Measurements from ENCODE around the gene SYT12.
"Not testable (repeated sequence)": the region's sequence is repeated elsewhere in the genome, so short reads cannot be mapped to it uniquely, and the experiment has no call there.

Gene SYT12, protein sequence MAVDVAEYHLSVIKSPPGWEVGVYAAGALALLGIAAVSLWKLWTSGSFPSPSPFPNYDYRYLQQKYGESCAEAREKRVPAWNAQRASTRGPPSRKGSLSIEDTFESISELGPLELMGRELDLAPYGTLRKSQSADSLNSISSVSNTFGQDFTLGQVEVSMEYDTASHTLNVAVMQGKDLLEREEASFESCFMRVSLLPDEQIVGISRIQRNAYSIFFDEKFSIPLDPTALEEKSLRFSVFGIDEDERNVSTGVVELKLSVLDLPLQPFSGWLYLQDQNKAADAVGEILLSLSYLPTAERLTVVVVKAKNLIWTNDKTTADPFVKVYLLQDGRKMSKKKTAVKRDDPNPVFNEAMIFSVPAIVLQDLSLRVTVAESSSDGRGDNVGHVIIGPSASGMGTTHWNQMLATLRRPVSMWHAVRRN

DNA sequence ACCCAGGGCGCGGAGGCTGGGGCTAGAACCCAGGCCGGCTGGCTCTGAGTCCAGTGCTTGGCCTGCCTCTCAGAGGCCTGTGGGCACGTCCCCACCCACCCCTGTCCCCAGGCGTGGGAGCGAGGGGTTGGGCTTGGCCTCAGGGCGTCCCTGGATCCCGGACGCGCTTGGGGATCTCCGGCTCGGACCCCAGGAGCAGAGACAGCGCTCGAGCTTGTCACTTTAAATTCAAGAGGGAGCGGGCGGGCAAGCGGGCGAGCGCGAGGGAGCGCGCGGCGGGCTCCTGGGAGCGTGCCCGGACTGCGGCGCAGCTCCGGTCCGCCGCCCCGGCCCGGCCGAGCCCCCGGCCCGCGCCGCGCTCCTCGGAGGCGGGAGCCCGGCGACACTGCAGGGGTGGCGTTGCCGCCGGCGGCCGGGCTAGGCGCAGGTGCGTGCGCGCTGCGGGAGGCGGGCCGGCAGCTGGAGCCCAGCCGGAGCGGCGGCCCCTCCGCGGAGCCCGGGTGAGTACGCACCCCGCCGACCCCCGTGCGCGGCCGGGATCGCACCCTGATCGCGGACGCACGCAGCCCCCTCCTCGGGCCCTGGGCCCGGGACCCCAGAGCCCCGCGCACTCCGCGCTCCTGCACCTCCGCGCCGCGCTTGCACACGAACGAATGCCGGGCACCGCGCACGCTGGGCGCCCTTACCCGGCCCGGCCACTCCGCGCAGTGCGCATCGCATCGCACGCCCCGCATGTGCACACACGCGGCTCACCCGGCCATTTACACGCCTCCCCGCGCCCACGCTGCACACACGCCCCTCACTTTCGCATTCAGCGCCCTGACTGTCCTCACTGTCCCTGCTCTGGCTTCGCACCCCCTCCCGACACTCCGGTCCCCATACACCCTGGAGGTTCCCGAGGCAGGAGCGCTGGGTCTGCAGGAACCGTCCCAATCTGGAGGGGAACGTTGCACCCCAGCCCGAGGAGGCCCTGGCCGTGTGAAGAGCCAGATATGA lies at the start of gene SYT12:
Gene SYT12, plus strand, starts transcription at position 174 of the 996 bp plus-strand sequence. CDS start 7,011 bp downstream, outside the sequence.
- DNase-seq = no peak

GRCh38 chr11:66973956-66974580 lies 48.9 kb upstream of the SYT12 start:
- DNase-seq = no peak

- DNase-seq = no peak
Measured at GRCh38 chr11:66974724-66975404, 48.1 kb upstream of the SYT12 start, which contains the start of gene C11orf86. C11orf86 (plus strand) TSS chr11:66975304; CDS start chr11:66975363, 59 bp downstream.

DNA sequence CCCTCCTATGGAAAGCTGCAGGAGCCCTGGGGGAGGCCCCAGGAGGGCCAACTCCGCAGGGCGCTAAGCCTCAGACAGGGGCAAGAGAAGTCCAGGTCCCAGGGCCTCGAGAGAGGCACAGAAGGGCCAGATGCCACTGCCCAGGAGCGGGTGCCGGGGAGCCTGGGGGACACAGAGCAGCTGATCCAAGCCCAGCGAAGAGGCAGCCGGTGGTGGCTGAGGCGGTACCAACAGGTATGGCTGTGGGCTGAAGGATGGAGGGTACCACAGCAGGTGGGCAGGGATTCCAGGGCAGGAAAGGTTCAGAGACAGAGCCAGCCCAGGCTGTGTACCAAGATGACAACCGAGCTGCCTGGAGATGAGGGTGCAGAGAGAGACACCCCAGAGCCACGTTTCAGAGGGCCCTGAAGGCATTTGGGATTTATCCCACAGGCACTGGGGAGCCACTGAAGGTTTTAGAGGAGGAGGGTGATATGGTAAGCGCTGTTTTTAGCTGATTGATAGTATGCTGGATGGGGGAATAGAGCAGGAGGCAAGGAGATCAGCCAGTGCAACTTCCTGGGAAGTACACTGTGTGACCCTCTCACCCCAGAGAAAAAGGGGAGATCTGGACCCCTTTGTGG lies 47.4 kb upstream of the SYT12 start:
- no peak for DNase-seq

- peak; percentile 13 for DNase-seq
Measured at GRCh38 chr11:66976028-66976467, 46.9 kb upstream of the SYT12 start.

DNA sequence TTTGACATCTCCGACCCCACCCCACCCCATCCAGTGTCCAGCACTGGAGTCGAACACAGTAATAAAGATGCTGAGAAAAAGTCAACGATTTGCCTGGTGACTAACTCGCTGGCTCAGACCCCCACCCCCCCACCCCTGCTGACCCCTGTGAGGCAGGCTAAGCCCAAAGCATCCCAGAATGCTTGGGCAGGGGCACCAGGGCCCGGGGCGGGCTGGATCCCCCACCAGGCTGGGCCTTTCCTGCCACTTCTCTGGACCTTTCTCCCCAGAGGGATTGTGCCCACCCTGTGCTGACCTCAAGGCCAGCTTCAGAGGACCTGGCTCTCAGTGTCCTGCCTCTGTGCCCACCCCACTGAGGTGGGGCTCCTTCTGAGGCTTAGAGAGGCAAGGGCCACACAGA lies 46.0 kb upstream of the SYT12 start:
- no peak for DNase-seq

DNA sequence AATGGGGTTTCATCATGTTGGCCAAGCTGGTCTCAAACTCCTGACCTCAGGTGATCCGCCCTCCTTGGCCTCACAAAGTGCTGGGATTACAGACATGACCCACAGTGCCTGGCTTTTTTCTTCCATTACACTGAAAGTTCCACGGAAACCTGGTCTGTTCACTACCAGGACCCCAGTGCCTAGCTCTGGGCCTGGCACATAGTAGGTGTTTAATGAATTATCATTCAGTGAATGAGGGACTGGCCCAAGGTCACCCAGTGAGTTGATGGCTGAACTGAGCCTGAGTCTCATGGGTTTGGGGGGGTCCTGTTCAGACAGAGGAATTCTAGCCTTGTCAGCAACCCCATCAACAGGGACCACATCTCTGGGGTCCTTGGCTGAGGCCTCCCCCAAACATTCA lies 44.7 kb upstream of the SYT12 start:
- no peak for DNase-seq

- no peak for DNase-seq
Measured at GRCh38 chr11:66978717-66979116, 44.2 kb upstream of the SYT12 start.

- no peak for DNase-seq
Measured at GRCh38 chr11:66979336-66979980, 43.5 kb upstream of the SYT12 start.

GRCh38 chr11:66981976-66982578 lies 40.9 kb upstream of the SYT12 start:
- peak; percentile 84 for DNase-seq

GRCh38 chr11:66983275-66983924 lies 39.5 kb upstream of the SYT12 start:
- no peak for DNase-seq

DNA sequence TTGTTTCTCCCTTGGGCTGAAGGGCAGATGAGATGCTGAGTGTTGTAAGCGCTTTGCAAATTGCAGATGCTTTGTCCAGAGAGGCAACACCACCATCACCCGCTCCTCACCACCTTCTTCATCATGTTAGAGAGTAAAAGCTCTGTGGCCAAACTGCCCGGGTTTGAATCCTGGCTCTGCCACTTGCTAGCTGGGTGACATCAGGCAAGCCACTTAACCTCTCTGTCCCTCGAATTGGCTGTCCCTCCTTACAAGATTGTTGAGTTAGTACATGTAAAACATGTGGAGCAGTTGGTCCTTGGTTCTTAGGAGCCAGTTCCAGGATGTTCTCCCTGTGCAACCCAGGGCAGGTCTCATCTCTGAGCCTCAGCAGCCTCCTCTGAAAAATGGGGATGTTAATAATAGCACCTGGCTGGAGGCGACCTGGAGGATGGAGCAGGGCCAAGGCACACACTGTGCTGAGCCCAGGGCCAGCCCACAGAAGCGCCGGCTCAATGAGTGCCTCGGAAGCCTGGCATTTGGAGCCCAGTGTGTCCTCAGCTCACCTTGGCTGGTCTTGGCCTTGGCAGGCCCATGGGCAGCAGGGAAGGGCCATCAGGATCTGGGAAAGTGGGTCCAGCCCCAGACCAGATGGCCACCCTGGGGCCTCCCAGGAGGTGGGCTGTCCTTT lies 37.3 kb upstream of the SYT12 start:
- no peak for DNase-seq

DNA sequence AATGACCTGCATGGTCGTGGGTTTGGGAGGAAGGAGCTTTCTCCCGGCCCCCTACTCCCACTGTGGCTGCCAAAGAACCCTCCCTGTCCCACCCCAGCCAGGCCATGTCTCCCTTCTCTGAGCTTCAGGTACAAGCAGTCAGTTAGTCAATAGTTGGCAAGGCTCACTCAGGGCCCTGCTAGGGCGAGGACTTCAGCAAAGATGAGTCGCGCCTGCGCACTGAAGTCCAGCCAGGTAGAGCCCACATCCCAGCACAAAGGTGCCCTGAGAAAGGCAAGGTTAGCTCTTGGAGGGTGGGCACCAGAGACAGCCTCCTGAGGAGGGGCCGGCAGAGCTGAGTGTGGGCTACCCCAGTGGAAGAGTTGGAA lies 36.8 kb upstream of the SYT12 start:
- DNase-seq = no peak

DNA sequence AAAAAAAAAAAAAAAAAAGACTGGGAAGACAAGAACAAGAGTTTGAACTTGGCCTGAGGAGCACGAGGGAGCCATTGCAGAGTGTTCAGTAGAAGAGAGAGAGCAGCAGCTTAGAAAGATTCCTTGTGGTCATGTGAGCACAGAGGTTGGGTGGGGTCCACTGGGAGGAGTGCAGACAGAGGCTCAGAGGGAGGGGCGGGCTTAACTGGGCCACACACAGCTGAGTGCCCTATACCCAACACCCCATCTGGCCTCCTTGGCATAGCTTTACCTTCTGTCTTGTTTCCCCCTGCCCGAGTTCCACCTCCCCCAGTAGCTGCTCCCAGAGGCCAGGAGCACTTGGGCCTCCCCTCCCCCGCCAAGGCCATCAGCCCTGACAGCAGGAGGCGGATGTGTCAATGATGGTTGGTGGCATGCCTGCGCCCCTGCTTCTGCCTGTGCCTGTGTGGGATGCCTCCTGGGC lies 35.7 kb upstream of the SYT12 start:
- DNase-seq = no peak

DNA sequence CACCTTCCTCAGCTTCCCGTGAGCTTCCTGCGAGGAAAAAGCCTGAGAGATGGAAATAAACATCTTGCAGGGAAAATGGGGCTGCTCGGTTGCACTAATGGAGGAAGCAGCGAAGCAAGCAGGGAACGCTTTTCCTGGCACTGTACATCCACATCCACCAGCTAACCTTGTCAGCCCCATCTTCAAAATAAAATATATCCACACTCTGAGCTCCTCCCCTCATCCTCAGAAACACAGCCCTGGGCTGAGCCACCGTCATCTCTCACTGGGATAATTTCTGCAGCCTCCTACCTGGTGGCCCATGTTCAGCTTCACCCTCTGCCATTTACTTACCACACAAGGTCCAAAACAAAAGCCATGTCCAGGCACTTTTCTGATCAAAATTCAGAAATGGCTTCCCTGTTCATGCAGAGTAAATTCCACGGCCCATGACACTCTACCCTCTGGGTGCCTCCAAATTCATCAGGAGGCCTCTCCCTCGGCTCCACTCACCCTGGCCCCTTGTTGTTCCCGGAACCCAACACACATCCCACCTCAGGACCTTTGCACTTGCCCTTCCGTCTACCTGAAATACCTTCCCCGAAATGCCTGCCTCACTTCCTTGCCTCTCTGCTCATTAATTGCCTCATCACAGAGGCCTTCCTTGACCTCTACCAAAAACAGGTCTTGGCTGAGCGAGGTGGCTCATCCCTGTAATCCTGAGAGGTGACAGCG lies 34.9 kb upstream of the SYT12 start:
- no peak for DNase-seq

GRCh38 chr11:66988741-66989140 lies 34.2 kb upstream of the SYT12 start:
- not testable (repeated sequence) for DNase-seq

GRCh38 chr11:66989360-66989759 lies 33.6 kb upstream of the SYT12 start:
- DNase-seq = not testable (repeated sequence)

GRCh38 chr11:66992041-66992440 lies 30.9 kb upstream of the SYT12 start:
- no peak for DNase-seq

Data from kidney glomerular epithelial cell (primary cell).